HepG2 (cell line): ENCODE measurements around the gene CATSPERD. TPM values are rescaled to one million over a fixed set of nuclear protein-coding genes. Genes with fewer than 3 reads are reported as not detected.
A peak's percentile ranks its signal among the peaks of the same experiment; 100 is the strongest.

Experiments
- CBX5 ChIP-seq: sonication (generic); formaldehyde crosslinking; IDR thresholded peaks from 2 replicates; pipeline ENCODE4 v1.4.0; 2020; ENCODE audit warnings: missing genetic modification reagents, borderline replicate concordance
- DR1 ChIP-seq: sonication (generic); formaldehyde crosslinking; IDR thresholded peaks from 2 replicates; pipeline ENCODE4 v1.8.0; 2021; ENCODE audit warnings: mild to moderate bottlenecking, missing genetic modification reagents, inconsistent platforms
- MAF1 ChIP-seq: sonication (generic); formaldehyde crosslinking; IDR thresholded peaks from 2 replicates; pipeline ENCODE4 v1.5.0; 2020; ENCODE audit warnings: missing genetic modification reagents, borderline replicate concordance
- MXD4 ChIP-seq: IDR thresholded peaks from 2 replicates; pipeline ENCODE4 v1.6.1; 2016; ENCODE audit warnings: mild to moderate bottlenecking, missing biosample characterization, missing genetic modification reagents
- PHF21A ChIP-seq: sonication (generic); formaldehyde crosslinking; IDR thresholded peaks from 2 replicates; pipeline ENCODE4 v1.5.0; 2020; ENCODE audit warnings: mild to moderate bottlenecking, missing genetic modification reagents
- POLR2AphosphoS5 ChIP-seq: IDR thresholded peaks from 2 replicates; pipeline ENCODE4 v1.6.1; 2012; ENCODE audit warnings: low read depth, low read length
- ZIK1 ChIP-seq: sonication (generic); formaldehyde crosslinking; IDR thresholded peaks from 2 replicates; pipeline ENCODE4 v1.5.0; 2020; ENCODE audit warnings: mild to moderate bottlenecking, low read depth, missing genetic modification reagents, borderline replicate concordance
- ZNF430 ChIP-seq: sonication (generic); formaldehyde crosslinking; IDR thresholded peaks from 2 replicates; pipeline ENCODE4 v1.9.0; 2021; ENCODE audit warnings: mild to moderate bottlenecking, missing genetic modification reagents
- ZNF607 ChIP-seq: sonication (generic); formaldehyde crosslinking; IDR thresholded peaks from 2 replicates; pipeline ENCODE4 v1.5.1; 2020; ENCODE audit warnings: missing genetic modification reagents, mild to moderate bottlenecking, borderline replicate concordance
- ZNF629 ChIP-seq: sonication (generic); formaldehyde crosslinking; conservative IDR thresholded peaks from 2 replicates; pipeline ENCODE4 v1.5.0; 2020; ENCODE audit warnings: missing genetic modification reagents
- polyA plus RNA-seq, 8 experiments: library from polyadenylated mRNA; depleted of rRNA in 3 of 8; stranded (reverse) in 7 of 8; unstranded in 1 of 8; fragments of >200 nt; fragmentation: Illumina TruSeq in 4 of 8; extraction: Trizol in 4 of 8; gene quantifications; 2 replicates each; pipeline versions ENCODE4 v1.2.1 to v1.2.3, GENCODE V29; 2011 to 2016; ENCODE audit warnings: low read depth in 4 of 8, missing spikeins in 1 of 8, mixed read lengths in 1 of 8; ENCODE audit not compliant: insufficient read depth in 1 of 8
- total RNA-seq, 5 experiments: library from RNA; depleted of rRNA; stranded (reverse); fragments of >200 nt; fragmentation: Illumina TruSeq; extraction: Trizol; gene quantifications; 2 replicates each; pipeline ENCODE4 v1.2.3, GENCODE V29; 2016; ENCODE audit warnings: low read depth in 1 of 5
- TF ChIP-seq, protein P1 (sequence below): sonication (generic); formaldehyde crosslinking; IDR thresholded peaks from 2 replicates; pipeline ENCODE4 v1.5.1; 2020; ENCODE audit warnings: missing genetic modification reagents, mild to moderate bottlenecking, borderline replicate concordance
- TF ChIP-seq, protein P2 (sequence below): sonication (generic); formaldehyde crosslinking; IDR thresholded peaks from 2 replicates; pipeline ENCODE4 v1.5.0; 2020; ENCODE audit warnings: missing genetic modification reagents, mild to moderate bottlenecking, borderline replicate concordance
- TF ChIP-seq, protein P3 (sequence below): sonication (generic); formaldehyde crosslinking; IDR thresholded peaks from 2 replicates; pipeline ENCODE4 v1.4.0; 2020; ENCODE audit warnings: missing genetic modification reagents
- TF ChIP-seq, protein P4 (sequence below): sonication (generic); formaldehyde crosslinking; IDR thresholded peaks from 2 replicates; pipeline ENCODE4 v1.4.0; 2020; ENCODE audit warnings: mild to moderate bottlenecking, missing genetic modification reagents
- TF ChIP-seq, protein P5 (sequence below): sonication (generic); formaldehyde crosslinking; IDR thresholded peaks from 2 replicates; pipeline ENCODE4 v1.5.0; 2020; ENCODE audit warnings: missing genetic modification reagents
- TF ChIP-seq, protein P6 (sequence below): sonication (generic); IDR thresholded peaks from 2 replicates; pipeline ENCODE4 v1.6.1; 2016; ENCODE audit warnings: low read depth, borderline replicate concordance

The CATSPERD gene
- total and polyA plus RNA-seq, 2 of the 13 experiments (the other 11 are each of a cell fraction or from before 2014, with no cell fraction given), result 0.04 TPM; not detected in 1

DNA sequence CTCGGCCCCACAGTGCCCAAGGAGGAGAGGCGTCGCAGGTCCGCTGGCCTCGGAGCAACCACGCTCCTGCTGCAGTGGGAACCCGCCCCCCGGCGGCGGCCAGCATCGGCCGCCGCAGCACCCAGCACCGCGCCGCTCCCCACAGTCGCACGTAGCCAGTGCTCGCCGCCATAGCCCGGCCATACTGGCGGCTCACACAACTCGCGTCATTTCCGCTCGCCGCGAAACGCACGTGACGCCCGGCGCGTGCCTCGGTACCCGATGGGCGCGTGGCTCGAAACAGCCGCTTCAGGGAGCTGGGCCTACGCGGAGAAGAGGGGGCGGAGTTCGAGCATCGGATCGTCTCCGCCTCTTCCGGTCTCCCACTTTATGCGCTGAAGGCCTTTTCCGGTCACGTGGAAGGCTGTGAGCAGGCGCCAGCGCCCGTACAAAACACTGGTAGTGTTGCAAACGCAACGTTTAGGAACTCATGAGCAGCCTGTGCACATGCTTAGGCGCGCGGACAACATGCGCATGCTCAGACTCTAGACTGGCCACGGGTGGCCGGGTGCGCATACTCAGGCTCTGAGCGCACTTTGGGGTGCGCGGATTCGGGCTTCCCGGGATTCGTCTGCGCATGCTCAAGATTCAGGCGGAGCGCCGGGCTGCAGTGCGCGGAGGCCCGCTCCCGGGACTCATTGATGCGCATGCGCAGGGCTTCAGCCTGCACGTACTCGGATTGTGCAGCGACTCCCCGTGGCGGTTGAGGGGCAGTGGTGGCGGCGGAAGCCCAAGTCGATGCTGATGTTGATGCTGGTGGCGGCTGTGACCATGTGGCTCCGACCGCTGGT lies at the start of gene CATSPERD, which contains the start of gene LONP1 (continued):
- TF ChIP-seq, protein P1, sequence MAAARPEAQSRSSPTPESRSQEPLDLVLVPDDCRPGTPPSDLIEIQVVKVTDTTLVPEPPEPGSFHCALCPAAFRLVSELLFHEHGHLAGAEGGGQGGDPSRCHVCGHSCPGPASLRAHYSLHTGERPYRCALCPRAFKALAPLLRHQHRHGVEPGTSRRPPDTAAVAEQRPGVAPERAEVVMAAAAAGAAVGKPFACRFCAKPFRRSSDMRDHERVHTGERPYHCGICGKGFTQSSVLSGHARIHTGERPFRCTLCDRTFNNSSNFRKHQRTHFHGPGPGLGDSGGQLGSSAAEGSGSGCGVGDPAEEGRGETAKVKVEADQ (CRISPR knock-in tag), result peak; percentile 67
- peak; percentile 69; the same call in 1 of the 2 replicates for TF ChIP-seq ZNF607 (CRISPR knock-in tag)
- peak; percentile 79; the same call in 1 of the 2 replicates for TF ChIP-seq ZIK1
- TF ChIP-seq MAF1 (CRISPR knock-in tag), result peak; percentile 36; the same call in 1 of the 2 replicates
- TF ChIP-seq, protein P2, sequence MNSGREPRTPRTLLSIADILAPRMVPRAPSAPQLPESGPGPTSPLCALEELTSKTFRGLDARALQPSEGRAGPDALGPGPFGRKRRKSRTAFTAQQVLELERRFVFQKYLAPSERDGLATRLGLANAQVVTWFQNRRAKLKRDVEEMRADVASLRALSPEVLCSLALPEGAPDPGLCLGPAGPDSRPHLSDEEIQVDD, result peak; percentile 80
- TF ChIP-seq PHF21A, result peak; percentile 90
- TF ChIP-seq, protein P3, sequence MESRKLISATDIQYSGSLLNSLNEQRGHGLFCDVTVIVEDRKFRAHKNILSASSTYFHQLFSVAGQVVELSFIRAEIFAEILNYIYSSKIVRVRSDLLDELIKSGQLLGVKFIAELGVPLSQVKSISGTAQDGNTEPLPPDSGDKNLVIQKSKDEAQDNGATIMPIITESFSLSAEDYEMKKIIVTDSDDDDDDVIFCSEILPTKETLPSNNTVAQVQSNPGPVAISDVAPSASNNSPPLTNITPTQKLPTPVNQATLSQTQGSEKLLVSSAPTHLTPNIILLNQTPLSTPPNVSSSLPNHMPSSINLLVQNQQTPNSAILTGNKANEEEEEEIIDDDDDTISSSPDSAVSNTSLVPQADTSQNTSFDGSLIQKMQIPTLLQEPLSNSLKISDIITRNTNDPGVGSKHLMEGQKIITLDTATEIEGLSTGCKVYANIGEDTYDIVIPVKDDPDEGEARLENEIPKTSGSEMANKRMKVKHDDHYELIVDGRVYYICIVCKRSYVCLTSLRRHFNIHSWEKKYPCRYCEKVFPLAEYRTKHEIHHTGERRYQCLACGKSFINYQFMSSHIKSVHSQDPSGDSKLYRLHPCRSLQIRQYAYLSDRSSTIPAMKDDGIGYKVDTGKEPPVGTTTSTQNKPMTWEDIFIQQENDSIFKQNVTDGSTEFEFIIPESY, result peak; percentile 86
- TF ChIP-seq CBX5 (CRISPR knock-in tag), result peak; percentile 75; the same call in 1 of the 2 replicates
- TF ChIP-seq, protein P4, sequence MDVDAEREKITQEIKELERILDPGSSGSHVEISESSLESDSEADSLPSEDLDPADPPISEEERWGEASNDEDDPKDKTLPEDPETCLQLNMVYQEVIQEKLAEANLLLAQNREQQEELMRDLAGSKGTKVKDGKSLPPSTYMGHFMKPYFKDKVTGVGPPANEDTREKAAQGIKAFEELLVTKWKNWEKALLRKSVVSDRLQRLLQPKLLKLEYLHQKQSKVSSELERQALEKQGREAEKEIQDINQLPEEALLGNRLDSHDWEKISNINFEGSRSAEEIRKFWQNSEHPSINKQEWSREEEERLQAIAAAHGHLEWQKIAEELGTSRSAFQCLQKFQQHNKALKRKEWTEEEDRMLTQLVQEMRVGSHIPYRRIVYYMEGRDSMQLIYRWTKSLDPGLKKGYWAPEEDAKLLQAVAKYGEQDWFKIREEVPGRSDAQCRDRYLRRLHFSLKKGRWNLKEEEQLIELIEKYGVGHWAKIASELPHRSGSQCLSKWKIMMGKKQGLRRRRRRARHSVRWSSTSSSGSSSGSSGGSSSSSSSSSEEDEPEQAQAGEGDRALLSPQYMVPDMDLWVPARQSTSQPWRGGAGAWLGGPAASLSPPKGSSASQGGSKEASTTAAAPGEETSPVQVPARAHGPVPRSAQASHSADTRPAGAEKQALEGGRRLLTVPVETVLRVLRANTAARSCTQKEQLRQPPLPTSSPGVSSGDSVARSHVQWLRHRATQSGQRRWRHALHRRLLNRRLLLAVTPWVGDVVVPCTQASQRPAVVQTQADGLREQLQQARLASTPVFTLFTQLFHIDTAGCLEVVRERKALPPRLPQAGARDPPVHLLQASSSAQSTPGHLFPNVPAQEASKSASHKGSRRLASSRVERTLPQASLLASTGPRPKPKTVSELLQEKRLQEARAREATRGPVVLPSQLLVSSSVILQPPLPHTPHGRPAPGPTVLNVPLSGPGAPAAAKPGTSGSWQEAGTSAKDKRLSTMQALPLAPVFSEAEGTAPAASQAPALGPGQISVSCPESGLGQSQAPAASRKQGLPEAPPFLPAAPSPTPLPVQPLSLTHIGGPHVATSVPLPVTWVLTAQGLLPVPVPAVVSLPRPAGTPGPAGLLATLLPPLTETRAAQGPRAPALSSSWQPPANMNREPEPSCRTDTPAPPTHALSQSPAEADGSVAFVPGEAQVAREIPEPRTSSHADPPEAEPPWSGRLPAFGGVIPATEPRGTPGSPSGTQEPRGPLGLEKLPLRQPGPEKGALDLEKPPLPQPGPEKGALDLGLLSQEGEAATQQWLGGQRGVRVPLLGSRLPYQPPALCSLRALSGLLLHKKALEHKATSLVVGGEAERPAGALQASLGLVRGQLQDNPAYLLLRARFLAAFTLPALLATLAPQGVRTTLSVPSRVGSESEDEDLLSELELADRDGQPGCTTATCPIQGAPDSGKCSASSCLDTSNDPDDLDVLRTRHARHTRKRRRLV (CRISPR knock-in tag), result 0 out of 2 replicates have a peak, but pooled peaks have one; percentile 17
- TF ChIP-seq ZNF430, result peak; percentile 95
- peak; percentile 94 for TF ChIP-seq DR1 (CRISPR knock-in tag)
- TF ChIP-seq MXD4 (CRISPR knock-in tag), result peak; percentile 100
- TF ChIP-seq, protein P5, sequence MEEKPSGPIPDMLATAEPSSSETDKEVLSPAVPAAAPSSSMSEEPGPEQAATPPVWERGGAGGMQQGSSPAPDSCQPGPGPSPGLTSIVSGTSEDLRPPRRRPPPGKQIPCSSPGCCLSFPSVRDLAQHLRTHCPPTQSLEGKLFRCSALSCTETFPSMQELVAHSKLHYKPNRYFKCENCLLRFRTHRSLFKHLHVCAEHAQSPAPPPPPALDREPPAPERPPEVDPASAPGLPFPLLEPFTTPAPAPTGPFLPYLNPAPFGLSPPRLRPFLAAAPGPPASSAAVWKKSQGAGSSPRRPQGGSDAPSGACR (CRISPR knock-in tag), result no peak
- 0 out of 2 replicates have a peak, but pooled peaks have one; percentile 25 for TF ChIP-seq ZNF629 (CRISPR knock-in tag)
- TF ChIP-seq, protein P6, sequence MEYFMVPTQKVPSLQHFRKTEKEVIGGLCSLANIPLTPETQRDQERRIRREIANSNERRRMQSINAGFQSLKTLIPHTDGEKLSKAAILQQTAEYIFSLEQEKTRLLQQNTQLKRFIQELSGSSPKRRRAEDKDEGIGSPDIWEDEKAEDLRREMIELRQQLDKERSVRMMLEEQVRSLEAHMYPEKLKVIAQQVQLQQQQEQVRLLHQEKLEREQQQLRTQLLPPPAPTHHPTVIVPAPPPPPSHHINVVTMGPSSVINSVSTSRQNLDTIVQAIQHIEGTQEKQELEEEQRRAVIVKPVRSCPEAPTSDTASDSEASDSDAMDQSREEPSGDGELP, result peak; percentile 56; the same call in 1 of the 2 replicates
- peak; percentile 92 for TF ChIP-seq POLR2AphosphoS5
